Hepatocyte (in vitro differentiated cells): ENCODE measurements around the gene KANK4. TPM values are rescaled to one million over a fixed set of nuclear protein-coding genes. Genes with fewer than 3 reads are reported as not detected.

Experiments used
- DNase-seq: peaks from one replicate; pipeline ENCODE4 v3.0.0-alpha.2; 2016; ENCODE audit warnings: low spot score
- H2AFZ ChIP-seq: fragments of 200-600 bp; sonication (generic); 2 replicates; pipeline ENCODE4 v1.6.0; 2016; ENCODE audit warnings: antibody characterized with exemption, mild to moderate bottlenecking
- H3K27ac ChIP-seq: fragments of 200-600 bp; sonication (generic); 2 replicates; pipeline ENCODE4 v1.5.1; 2016; ENCODE audit warnings: mild to moderate bottlenecking
- H3K27me3 ChIP-seq: fragments of 200-600 bp; sonication (generic); 2 replicates; pipeline ENCODE4 v1.6.1; 2016
- H3K36me3 ChIP-seq: fragments of 200-600 bp; sonication (generic); replicated peaks from 2 replicates; pipeline ENCODE4 v1.5.1; 2016; ENCODE audit warnings: low read depth; ENCODE audit not compliant: insufficient read depth
- H3K4me1 ChIP-seq: fragments of 200-600 bp; sonication (generic); 2 replicates; pipeline ENCODE4 v1.5.1; 2016; ENCODE audit warnings: mild to moderate bottlenecking, moderate library complexity; ENCODE audit not compliant: insufficient read depth
- H3K4me2 ChIP-seq: fragments of 200-600 bp; sonication (generic); 2 replicates; pipeline ENCODE4 v1.6.0; 2016
- H3K4me3 ChIP-seq: fragments of 200-600 bp; sonication (generic); 2 replicates; pipeline ENCODE4 v1.5.1; 2016; ENCODE audit warnings: mild to moderate bottlenecking
- H3K79me2 ChIP-seq: fragments of 200-600 bp; sonication (generic); 2 replicates; pipeline ENCODE4 v1.6.0; 2017; ENCODE audit warnings: mild to moderate bottlenecking
- H3K9me2 ChIP-seq: fragments of 200-600 bp; sonication (generic); replicated peaks from 2 replicates; pipeline ENCODE4 v1.6.0; 2017; ENCODE audit warnings: mild to moderate bottlenecking; ENCODE audit not compliant: insufficient read depth
- H3K9me3 ChIP-seq: fragments of 200-600 bp; sonication (generic); 2 replicates; pipeline ENCODE4 v1.5.1; 2016; ENCODE audit warnings: low read depth, mild to moderate bottlenecking
- H4K20me1 ChIP-seq: fragments of 200-600 bp; sonication (generic); 2 replicates; pipeline ENCODE4 v1.6.0; 2016; ENCODE audit warnings: mild to moderate bottlenecking; ENCODE audit not compliant: insufficient read depth, poor library complexity, severe bottlenecking
- CTCF ChIP-seq: fragments of 200-600 bp; sonication (generic); IDR thresholded peaks from 2 replicates; pipeline ENCODE4 v1.5.1; 2016; ENCODE audit warnings: antibody characterized with exemption, mild to moderate bottlenecking; ENCODE audit not compliant: poor library complexity
- EZH2 ChIP-seq: fragments of 200-600 bp; sonication (generic); IDR thresholded peaks from 2 replicates; pipeline ENCODE4 v1.6.1; 2016; ENCODE audit warnings: antibody characterized with exemption, mild to moderate bottlenecking, borderline replicate concordance
- EZH2phosphoT487 ChIP-seq: fragments of 200-600 bp; sonication (generic); IDR thresholded peaks from one replicate; pipeline ENCODE4 v1.6.1; 2018; ENCODE audit warnings: antibody characterized with exemption, mild to moderate bottlenecking, low read depth, moderate library complexity; ENCODE audit not compliant: unreplicated experiment, severe bottlenecking
- WGBS: methylation state at CpG from one replicate; pipeline ENCODE4 v1.1.6; 2016; ENCODE audit warnings: low lambda C conversion rate; ENCODE audit errors: missing lambda C conversion rate; 5-methylcytosine and 5-hydroxymethylcytosine counted together
- polyA plus RNA-seq: library from polyadenylated mRNA; unstranded; fragments of >200 nt; fragmentation: Nextera tagmentation; extraction: Ambion mirVana; gene quantifications from 2 replicates; pipeline ENCODE4 v1.2.1, GENCODE V29; 2016
- total RNA-seq: library from RNA; depleted of rRNA; stranded (reverse); fragments of >200 nt; gene quantifications from 2 replicates; pipeline ENCODE4 v1.2.3, GENCODE V29; 2014

Gene KANK4
- total and polyA plus RNA-seq, 2 experiments from 2014 or later: 6.0 to 7.7 TPM

GRCh38 chr1:62282909-62283755, 36.1 kb downstream of the KANK4 start:
- no peaks in the 10 kb centered on the region for H3K36me3 ChIP-seq
- no peak for DNase-seq
- no peaks in the 10 kb centered on the region for H4K20me1 ChIP-seq
- H3K9me3 ChIP-seq: no peaks in the 10 kb centered on the region
- no peaks in the 10 kb centered on the region for H3K79me2 ChIP-seq
- TF ChIP-seq CTCF: no peak
- TF ChIP-seq EZH2phosphoT487: no peak
- no peak for TF ChIP-seq EZH2
- peaks cover 41% of the 10 kb centered on the region for H3K4me1 ChIP-seq
- H3K4me2 ChIP-seq: no peak overlapping the region
- H3K27me3 ChIP-seq: no peaks in the 10 kb centered on the region
- no peaks in the 10 kb centered on the region for H3K9me2 ChIP-seq
- no peak overlapping the region for H3K4me3 ChIP-seq
- 72% methylated on average over 8 of the region's 8 CpGs for WGBS
- H3K27ac ChIP-seq: no peak overlapping the region
- no peak overlapping the region for H2AFZ ChIP-seq

- H3K4me1 ChIP-seq: peaks cover 37% of the 10 kb centered on the region
- H2AFZ ChIP-seq: no peak overlapping the region
- H3K36me3 ChIP-seq: no peaks in the 10 kb centered on the region
- 83% methylated on average over 4 of the region's 4 CpGs for WGBS
- no peaks in the 10 kb centered on the region for H3K27me3 ChIP-seq
- H3K4me3 ChIP-seq: no peak overlapping the region
- H3K9me2 ChIP-seq: no peaks in the 10 kb centered on the region
- no peaks in the 10 kb centered on the region for H4K20me1 ChIP-seq
- DNase-seq: no peak
- no peak overlapping the region for H3K27ac ChIP-seq
- no peaks in the 10 kb centered on the region for H3K79me2 ChIP-seq
- TF ChIP-seq CTCF (no peak), EZH2phosphoT487 (no peak), EZH2 (no peak)
- H3K9me3 ChIP-seq: no peaks in the 10 kb centered on the region
- no peak overlapping the region for H3K4me2 ChIP-seq
Observed at GRCh38 chr1:62281922-62282555, 37.2 kb downstream of the KANK4 start.

- Histone ChIP-seq H3K27ac (no peak overlapping the region), H3K4me2 (no peak overlapping the region), H3K4me3 (no peak overlapping the region), H3K36me3 (no peaks in the 10 kb centered on the region), H4K20me1 (no peaks in the 10 kb centered on the region), H3K9me3 (no peaks in the 10 kb centered on the region), H2AFZ (no peak overlapping the region), H3K4me1 (peaks cover 27% of the 10 kb centered on the region), H3K9me2 (no peaks in the 10 kb centered on the region), H3K27me3 (no peaks in the 10 kb centered on the region), H3K79me2 (no peaks in the 10 kb centered on the region)
- TF ChIP-seq EZH2 (no peak), EZH2phosphoT487 (no peak), CTCF (no peak)
- no peak for DNase-seq
- 92% methylated on average over 2 of the region's 2 CpGs for WGBS
Observed at GRCh38 chr1:62280960-62281465, 38.2 kb downstream of the KANK4 start.
